Stimulated activated CD8-positive, alpha-beta memory T cell treated with anti-CD3 and anti-CD28 coated beads, Interleukin-15, amount 100 ng/mL, for 48 hours (primary cell): ENCODE data around the gene RABGAP1L.
"Not testable (repeated sequence)": the region's sequence is repeated elsewhere in the genome, so short reads cannot be mapped to it uniquely, and the experiment has no call there.

Experiments used
- DNase-seq, 2 donors: peaks; one replicate each; pipeline ENCODE4 v3.0.0-alpha.2; 2020; ENCODE audit warnings: low read depth in 2 of 2

The RABGAP1L gene

DNA sequence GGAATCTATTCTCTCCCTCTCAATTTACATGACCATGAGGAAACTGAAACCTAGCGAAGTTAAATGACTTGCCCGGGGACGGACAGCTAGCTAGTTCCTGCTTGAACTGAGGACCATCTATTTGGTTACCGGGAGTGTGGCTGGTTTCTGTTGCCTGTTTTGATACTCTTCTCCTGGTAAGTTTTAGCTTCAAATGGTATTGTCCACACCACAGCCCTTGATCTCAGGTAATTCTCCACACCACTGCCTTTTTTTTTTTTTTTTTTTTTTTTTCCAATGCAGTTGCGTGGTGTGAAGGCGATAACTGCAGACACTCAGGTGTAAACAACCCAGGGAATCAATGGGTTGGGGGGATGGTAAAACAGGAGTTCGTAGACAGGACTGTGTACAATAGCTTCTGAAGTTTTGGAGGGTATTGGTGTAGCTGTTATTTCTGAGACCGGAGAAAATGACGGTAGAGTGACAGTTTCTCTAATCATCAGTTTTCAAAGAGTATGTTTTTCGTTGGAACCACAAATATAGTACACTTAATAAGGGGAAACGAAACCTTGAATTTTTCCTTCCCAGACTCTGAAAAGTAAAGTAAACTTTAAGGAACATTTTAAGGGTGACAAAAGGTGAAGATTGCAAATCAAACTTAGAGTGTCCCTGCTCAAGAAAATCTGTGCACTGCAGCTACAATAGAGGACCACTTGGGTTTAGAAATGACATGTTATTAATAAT is 715.2 kb downstream of the RABGAP1L start:
- DNase-seq: no peak

DNA sequence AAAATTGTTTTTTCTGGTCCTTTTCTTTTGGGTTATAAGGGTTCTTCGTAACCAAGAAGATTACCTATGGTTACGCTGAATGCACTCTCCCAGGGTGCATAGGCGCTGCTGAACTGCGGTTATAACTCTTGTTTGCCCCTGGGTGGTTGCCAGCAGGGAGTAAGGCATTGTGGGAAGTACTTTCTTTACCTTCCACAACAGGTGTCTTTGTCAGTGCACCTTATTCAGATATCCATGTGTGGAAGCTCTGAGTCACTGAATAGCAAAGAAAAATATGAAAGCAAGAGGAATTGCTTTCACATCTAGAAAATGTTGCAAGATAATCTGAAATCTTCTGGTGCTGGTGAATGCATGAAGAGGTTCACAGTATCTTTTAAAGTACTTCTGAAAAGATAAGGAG is 716.0 kb downstream of the RABGAP1L start:
- DNase-seq: no peak

DNA sequence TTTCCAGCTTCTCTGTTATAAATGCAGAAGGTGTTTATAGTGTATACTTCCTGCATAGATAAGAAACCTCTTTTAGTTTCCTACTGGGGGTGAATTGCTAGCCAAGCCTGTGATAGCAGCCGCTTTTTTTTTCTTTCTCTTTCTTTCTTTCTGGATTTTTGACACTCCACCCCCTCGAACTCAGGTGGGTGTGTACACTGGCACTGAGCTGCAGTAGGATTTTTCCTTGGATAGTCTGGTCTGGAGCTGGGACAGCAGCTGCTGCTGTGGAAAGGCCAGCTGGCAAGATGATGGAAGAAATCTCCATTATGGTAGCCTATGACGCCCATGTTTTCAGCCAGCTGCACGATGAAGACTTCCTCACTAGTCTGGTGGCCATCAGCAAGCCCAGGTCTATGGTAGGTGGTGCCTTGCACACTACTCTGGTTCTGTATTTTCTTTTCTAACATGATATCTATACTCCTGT is 717.9 kb downstream of the RABGAP1L start:
- DNase-seq: no peak

DNA sequence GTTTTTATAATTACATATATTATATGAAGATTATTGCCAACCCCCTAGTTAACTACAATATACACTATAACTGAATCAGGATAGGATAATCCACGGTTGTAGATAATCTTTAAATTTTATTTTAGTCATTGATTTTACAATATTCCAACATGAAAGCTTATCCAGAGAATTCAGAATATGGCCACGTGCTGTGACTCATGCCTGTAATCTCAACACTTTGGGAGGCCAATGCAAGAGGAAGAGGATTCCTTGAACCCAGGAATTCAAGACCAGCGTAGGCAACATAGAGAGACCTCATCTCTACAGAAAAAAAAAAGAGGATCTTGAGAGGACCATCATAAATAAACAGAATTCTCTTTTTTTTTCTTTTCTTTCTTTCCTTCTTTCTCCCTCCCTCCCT is 720.9 kb downstream of the RABGAP1L start:
- DNase-seq: no peak

DNA sequence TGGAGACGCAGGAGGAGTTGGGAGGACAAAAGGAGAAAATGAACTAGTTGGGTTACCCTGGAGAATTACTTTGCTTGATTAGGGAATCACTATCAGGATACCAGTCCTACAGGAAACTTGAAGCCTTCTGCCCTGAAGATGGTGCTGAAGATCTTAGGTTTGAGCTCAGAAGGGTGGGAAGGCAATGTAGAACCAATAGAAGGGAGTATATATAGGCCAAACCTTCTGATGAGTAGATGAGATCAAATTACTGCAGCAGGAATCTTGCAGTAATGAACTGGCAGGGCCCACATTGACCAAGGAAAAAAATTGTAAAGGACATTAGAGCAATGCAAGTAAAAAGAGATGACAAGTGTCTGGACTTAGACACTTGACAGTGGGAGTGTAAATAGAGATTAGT is 724.1 kb downstream of the RABGAP1L start:
- no peak for DNase-seq

DNA sequence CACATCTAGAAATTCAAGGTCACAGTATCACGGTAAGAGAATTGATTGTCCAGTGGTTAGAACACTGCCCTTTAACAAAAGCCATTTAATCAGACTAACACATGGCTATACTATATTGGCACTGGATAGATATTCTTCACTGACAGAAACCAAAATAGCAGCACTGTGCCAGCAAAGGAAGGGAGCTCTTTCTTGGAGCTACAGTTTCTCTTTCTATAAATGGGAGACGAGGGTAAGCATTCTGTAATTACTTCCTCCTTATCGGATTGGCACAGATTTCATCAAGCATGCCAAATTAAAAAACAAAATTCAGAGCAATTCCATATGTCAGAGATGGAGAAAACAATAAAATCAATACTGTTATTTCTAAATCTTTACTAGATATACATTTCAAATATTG is 724.7 kb downstream of the RABGAP1L start:
- DNase-seq: no peak

DNA sequence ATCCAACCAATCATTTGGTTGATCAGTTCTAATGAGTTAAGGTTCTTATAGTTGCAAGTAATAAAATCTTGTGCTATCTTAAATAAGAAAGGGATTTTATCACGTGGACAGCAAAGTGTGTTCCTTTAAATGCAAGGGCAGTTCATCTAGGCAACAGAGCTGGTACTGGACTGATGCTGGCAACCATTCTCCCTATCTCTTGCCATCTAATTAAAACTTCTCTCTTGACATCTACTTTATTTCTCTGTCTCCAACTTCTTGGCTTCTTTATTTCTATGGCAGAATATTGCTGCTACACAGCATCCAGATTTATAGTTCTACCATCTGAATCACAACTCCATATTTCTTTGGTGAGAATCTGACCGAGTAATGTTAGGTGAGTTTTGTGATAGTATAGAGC is 725.2 kb downstream of the RABGAP1L start:
- DNase-seq: no peak

DNA sequence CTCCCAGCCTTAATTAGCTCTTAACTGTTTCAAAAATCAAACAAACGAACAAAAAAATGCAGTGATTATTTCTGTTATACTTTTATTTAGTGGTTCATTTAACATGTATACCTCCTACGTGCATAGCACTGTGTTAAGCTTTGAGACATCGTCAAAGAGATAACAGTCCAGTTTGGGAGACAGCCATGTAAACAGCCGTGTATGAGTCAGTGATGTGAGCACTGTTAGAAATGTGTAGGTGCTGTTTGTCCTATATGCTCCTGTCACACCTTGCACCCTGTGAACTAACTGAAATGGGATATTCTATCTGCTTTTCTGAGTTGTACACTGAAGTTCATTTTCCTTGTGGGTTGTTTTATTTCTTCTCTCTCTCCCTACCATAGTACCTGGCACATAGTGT is 730.7 kb downstream of the RABGAP1L start:
- no peak for DNase-seq

DNA sequence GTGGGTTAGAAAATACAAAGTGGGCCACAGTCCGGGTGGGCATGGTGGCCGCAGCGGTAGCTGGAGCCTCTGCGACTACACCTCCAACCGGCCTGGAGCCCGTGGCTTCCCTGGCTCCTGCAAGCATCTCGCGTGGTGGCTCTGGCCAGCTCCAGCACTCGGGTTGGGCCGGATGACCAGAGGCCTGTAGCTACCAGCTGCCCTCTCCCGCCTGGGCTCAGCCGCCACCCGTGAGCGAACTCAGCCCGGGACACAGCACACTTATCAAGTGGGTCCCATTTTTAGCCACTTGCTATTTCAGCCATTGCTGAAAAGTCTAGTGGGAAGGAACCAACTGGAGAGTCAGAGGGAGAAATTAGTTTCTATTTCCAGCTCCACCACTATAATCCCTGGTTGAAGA is 732.7 kb downstream of the RABGAP1L start:
- DNase-seq: no peak

DNA sequence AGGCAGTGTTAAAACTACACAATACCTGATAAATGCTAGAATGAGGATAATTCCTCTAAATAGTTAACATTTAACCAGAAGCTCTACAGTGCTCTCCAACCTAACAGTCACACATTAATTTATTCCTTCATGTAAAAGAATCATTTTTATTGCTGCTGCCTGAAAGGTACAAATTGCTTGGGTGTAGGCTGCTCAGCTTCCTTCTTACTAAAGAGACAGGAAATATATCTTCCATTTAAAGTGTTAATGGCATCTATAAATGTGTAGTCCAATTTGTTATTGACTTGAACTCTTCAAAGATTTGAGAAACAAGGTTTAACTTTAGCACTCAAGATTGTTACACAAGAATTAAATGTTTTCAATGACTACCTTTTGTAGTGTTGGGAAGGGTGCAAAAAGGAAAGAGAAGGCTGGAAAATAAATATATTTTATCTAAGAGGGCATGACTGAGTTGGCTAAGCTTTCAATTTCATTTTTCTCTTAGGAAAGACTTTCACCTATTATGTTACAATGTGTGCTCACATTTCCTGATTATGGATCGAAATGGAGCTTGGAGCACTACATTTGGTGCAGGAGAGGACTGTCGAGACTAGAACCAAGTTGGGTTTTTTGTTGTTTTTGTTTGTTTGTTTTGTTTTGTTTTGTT is 734.9 kb downstream of the RABGAP1L start:
- no peak for DNase-seq

DNA sequence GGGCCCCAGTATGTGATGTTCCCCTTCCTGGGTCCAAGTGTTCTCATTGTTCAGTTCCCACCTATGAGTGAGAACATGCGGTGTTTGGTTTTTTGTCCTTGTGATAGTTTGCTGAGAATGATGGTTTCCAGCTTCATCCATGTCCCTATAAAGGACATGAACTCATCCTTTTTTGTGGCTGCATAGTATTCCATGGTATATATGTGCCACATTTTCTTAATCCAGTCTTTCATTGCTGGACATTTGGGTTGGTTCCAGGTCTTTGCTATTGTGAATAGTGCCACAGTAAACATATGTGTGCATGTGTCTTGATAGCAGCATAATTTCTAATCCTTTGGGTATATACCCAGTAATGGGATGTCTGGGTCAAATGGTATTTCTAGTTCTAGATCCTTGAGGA is 736.3 kb downstream of the RABGAP1L start:
- not testable (repeated sequence) for DNase-seq

DNA sequence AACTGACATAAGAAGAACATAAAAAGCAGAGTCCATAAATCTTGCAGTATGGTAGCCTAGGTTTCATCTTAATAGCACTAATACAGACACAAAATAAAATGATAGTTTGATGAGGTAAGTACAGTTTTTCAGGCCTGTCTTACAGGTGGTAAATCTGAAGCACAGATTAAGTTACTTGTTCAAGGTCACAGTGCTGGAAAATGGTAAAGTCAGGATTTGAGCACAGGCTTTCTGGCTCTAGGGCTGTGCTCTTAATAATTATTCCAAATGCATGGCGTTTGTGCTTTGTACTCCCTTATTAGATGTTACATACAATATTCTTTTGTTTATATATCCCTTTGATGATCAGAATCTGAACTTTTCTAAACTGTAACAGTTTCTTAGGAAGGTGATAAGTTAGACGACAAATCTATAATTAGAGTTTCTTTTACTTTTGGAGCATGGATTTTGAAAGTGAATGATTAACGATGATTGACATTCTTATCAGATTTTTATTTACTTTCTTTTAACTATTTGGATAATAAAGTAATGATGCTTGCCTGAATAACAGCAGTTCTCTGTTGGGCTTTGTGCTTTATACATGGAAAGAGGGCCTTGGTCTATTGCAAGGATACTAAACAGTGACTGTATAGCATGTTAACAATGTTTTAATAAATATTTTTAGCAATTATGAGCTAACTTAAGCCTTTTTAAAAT is 738.9 kb downstream of the RABGAP1L start:
- no peak for DNase-seq

DNA sequence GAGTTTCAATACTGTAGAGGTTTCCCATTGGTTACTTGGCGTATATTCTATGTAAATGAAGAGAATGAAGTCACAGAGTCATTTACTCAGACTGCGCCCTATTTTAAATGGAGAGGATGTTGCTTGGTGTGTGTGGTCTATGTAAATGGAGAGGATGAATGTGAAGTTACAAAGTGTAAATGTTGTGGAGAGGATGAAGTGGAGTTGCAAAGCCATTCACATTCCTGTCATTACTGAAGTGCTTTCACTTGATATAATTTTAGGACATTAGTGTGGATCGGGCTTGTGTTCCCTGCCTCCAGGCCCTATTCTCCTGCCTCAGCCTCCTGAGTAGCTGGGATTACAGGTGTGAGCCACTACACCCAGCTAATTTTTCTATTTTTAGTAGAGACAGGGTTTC is 741.0 kb downstream of the RABGAP1L start:
- no peak for DNase-seq

DNA sequence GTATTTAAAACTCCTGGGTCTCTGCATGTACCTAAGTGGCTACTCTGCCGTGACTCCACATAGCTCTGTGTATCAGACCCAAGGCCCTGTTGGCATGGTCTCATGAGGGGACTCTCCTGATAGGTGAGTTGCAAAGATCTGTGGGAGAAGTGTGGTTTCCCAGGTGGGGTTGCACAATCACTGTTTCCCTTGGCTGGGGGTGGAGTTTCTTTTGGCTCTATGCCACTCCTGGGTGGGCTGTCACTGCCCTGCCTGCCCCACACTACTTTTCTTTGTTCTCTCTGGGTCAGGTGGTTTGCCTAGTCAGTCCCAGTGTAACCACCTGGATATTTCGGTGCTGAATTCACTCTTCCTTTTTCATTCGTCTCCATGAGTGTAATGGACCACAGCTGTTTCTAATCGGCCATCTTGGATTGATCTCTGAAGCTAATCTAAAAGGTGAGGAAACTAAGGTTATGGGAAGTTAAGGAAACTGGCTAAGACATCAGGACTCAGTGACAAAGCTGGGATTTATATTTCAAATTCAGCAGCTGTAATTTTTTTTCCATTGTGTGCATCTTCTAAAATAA is 743.3 kb downstream of the RABGAP1L start:
- DNase-seq: no peak

DNA sequence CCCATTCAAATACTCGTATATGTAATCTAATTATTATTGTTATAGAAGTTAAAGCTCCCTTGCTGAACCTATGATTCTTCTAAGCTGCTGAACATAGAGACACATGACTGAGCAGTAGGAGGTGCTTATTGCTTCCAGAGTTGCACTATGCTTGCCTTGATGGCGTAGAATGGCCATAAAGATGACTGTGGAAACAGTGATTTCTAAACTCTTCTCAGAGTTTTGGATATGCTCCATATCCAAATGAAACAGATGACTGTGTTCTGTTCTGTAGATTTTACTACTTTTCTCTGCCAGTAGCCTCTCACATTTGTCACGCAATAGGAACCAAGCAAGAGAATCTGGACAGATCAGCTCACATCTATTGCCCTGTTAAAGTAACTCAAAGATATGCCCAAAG is 752.3 kb downstream of the RABGAP1L start:
- DNase-seq: no peak

DNA sequence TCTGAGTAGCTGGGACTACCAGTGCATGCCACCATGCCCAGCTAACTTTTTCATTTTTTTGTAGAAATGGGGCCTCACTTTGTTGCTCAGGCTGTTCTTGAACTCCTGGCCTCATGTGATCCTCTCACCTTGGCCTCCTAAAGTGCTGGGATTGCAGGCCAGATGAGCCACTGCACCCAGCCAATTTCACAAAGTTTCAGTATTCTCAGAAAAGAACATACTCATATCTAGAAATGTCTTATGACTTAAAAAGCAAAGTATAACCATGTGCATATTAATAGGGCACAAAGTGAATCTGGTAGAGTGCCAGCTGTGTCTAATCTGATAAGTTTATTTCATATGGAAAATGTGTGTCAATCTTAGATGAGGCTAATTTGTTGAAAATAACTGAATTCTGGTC is 752.9 kb downstream of the RABGAP1L start:
- peak in 1 of 2 donors; percentile 4 for DNase-seq

DNA sequence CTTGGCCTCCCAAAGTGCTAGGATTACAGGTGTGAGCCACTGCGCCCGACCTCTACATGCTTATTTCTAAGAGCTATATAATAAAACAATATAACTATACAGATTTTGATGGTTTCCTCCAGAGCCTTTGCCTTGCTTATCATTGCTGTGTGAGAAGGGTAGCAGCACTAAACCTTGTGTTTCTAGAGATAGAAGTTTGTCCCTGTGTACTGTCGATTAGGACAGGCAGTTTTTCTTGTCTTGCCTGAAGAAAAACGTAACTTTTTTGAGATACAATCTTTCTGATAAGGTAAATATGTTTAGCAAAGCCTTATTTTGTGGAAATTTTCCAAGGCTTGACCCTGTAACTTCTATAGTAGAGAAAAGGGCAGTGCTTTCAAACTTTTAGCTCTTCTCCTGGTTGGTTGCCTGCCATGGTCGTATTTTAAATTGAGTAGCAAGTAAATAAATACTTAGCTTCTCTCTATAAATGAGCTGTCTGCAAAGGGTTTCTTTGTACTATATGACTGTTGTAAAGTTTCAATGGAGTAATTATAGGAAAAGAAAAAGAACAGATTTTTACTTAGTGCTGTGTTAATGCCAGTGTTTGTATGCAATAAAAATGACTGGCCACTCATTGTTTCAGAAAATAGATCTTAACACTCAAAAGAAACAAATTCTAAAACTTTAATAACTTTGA is 754.0 kb downstream of the RABGAP1L start:
- no peak for DNase-seq

DNA sequence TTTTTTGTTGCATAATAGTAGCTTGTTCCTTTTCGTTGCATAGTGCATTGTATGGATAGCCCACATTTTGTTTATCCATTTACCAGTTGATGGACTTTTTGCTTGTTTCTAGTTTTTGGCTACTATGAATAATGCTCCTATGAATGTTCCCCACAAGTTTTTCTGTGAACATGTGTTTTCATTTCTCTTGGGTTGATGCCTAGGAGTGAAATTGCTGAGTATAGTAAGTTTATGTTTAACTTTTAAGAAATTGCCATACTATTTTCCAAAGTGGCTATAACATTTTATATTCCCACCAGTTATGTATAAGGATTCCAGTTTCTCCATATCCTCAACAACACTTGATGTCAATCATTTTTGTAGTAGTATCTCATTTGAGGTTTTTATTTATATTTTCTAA is 755.7 kb downstream of the RABGAP1L start:
- no peak for DNase-seq

DNA sequence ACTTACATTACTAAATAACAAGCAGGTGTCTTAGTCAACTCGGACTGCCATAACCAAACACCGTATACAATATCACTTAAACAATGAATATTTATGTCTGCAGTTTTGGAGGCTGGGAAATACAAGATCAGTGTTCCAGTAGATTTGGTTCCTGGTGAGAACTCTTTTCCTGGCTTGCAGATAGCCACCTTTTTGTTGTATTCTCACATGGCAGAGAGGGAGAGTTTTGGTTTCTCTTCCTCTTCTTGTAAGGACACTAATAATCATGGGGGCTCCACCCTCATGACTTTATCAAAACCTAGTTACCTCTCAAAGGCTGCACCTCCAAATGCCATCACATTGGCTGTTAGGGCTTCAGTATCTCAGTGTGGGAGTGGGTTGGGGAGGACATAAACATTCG is 757.5 kb downstream of the RABGAP1L start:
- no peak for DNase-seq

DNA sequence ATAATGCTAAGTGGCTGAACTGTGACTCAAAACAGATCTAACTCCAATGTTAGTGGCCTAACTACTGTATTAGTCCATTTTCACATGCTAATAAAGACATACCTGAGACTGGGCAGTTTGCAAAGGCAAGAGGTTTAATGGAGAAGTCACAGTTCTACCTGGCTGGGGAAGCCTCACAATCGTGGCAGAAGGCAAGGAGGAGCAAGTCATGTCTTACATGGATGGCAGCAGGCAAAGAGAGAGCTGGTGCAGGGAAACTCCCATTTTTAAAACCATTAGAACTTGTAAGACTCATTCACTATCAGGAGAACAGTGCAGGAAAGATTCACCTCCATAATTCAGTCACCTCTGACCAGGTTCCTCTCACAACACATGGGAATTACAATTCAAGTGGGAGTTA is 760.8 kb downstream of the RABGAP1L start:
- no peak for DNase-seq

DNA sequence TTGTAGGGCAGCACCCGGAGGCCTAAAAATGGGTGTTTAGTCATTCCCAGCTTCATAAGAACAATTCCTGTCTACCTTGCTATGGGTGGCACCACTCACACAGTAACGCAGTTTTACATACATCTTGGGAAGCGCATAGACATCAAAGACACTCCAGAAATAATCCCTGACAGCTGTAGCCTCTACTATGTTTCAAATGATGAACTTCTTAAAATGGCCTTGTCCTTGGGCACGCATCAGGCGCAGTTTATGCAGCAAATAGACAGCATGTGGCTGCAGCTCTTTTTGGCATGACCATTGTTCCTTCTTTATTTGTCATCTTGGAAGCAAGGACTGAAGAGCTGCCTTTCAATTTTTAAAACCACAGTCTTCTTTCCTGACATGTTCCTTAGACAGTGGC is 762.8 kb downstream of the RABGAP1L start:
- DNase-seq: no peak

DNA sequence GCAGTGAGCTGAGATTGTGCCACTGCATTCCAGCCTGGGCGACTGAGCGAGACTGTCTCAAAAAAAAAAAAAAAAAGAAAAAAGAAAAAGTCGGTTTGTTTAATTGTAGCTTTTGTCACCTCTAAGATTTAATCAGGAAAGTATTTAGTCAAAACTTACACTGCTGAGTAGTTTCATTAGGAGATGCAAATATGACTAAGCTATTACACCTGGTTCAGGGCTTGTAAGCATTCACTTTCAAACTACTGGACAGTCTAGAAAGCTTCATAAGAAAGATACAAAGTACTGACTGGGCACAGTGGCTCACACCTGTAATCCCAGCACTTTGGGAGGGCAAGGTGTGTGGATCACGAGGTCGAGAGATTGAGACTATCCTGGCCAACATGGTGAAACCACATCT is 764.5 kb downstream of the RABGAP1L start:
- no peak for DNase-seq
